ENCODE measurements around the gene CLCN5.

DNA sequence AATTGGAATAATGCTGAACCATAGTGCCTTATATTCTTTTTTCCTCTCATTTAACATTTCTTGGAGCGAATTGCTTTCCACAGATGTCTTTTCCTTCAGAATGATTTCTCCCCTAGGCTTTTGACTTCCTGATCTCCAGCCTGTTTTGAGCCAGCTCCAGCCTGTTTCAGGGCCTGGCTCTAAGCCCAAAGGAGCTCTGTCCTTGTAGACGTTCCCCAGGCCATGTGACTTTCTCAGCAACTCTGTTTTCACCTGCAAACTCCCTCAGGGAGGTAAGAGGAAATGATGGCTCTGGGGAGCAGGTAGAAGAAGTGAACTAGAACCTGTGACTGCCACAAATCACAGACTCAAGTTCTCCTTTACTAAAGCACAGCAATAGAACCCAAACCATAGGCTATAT lies 189.3 kb downstream of the CLCN5 start:
- no peak for TF ChIP-seq GLIS3 (CRISPR knock-in tag; IDR thresholded peaks at IDR 0.05)
- TF ChIP-seq, protein P1, sequence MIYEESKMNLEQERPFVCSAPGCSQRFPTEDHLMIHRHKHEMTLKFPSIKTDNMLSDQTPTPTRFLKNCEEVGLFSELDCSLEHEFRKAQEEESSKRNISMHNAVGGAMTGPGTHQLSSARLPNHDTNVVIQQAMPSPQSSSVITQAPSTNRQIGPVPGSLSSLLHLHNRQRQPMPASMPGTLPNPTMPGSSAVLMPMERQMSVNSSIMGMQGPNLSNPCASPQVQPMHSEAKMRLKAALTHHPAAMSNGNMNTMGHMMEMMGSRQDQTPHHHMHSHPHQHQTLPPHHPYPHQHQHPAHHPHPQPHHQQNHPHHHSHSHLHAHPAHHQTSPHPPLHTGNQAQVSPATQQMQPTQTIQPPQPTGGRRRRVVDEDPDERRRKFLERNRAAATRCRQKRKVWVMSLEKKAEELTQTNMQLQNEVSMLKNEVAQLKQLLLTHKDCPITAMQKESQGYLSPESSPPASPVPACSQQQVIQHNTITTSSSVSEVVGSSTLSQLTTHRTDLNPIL (CRISPR knock-in tag; IDR thresholded peaks at IDR 0.05; ENCODE audit: low read depth), result no peak
- TF ChIP-seq ARNTL (CRISPR knock-in tag; IDR thresholded peaks at IDR 0.05; ENCODE audit: borderline replicate concordance, low read depth), result no peak
- TF ChIP-seq, protein P2, sequence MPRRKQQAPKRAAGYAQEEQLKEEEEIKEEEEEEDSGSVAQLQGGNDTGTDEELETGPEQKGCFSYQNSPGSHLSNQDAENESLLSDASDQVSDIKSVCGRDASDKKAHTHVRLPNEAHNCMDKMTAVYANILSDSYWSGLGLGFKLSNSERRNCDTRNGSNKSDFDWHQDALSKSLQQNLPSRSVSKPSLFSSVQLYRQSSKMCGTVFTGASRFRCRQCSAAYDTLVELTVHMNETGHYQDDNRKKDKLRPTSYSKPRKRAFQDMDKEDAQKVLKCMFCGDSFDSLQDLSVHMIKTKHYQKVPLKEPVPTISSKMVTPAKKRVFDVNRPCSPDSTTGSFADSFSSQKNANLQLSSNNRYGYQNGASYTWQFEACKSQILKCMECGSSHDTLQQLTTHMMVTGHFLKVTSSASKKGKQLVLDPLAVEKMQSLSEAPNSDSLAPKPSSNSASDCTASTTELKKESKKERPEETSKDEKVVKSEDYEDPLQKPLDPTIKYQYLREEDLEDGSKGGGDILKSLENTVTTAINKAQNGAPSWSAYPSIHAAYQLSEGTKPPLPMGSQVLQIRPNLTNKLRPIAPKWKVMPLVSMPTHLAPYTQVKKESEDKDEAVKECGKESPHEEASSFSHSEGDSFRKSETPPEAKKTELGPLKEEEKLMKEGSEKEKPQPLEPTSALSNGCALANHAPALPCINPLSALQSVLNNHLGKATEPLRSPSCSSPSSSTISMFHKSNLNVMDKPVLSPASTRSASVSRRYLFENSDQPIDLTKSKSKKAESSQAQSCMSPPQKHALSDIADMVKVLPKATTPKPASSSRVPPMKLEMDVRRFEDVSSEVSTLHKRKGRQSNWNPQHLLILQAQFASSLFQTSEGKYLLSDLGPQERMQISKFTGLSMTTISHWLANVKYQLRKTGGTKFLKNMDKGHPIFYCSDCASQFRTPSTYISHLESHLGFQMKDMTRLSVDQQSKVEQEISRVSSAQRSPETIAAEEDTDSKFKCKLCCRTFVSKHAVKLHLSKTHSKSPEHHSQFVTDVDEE (CRISPR knock-in tag; IDR thresholded peaks at IDR 0.05), result no peak
- no peak for TF ChIP-seq SNAI2 (CRISPR knock-in tag; IDR thresholded peaks at IDR 0.05)
- TF ChIP-seq, protein P3, sequence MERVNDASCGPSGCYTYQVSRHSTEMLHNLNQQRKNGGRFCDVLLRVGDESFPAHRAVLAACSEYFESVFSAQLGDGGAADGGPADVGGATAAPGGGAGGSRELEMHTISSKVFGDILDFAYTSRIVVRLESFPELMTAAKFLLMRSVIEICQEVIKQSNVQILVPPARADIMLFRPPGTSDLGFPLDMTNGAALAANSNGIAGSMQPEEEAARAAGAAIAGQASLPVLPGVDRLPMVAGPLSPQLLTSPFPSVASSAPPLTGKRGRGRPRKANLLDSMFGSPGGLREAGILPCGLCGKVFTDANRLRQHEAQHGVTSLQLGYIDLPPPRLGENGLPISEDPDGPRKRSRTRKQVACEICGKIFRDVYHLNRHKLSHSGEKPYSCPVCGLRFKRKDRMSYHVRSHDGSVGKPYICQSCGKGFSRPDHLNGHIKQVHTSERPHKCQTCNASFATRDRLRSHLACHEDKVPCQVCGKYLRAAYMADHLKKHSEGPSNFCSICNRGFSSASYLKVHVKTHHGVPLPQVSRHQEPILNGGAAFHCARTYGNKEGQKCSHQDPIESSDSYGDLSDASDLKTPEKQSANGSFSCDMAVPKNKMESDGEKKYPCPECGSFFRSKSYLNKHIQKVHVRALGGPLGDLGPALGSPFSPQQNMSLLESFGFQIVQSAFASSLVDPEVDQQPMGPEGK (CRISPR knock-in tag; IDR thresholded peaks at IDR 0.05; ENCODE audit: borderline replicate concordance), result no peak
- no peak for TF ChIP-seq ZFP30 (CRISPR knock-in tag; IDR thresholded peaks at IDR 0.05)
- no peak for TF ChIP-seq OSR1 (CRISPR knock-in tag; IDR thresholded peaks at IDR 0.05)
- no peak for TF ChIP-seq PPARA (CRISPR knock-in tag; IDR thresholded peaks at IDR 0.05; ENCODE audit: borderline replicate concordance)
- TF ChIP-seq TOX (CRISPR knock-in tag; IDR thresholded peaks at IDR 0.05; ENCODE audit: borderline replicate concordance), result no peak
- TF ChIP-seq ZC3H10 (CRISPR knock-in tag; IDR thresholded peaks at IDR 0.05), result no peak

Data from SK-N-SH treated with all-trans-retinoic acid at 6 μM for 48 hours (cell line).